DMS53 treated with DMSO at 0.1 percent for 48 hours (cell line): ENCODE results near the gene TRAF3.
"Not testable (repeated sequence)": the region's sequence is repeated elsewhere in the genome, so short reads cannot be mapped to it uniquely, and the experiment has no call there.

Experiments
- DNase-seq: peaks from one replicate; lab custom pipeline; 2025; ENCODE audit not compliant: unreplicated experiment; lab: John Stamatoyannopoulos, UW

TRAF3 gene

GRCh38 chr14:102826751-102827675, 49.8 kb downstream of the TRAF3 start:
- no peak for DNase-seq

DNA sequence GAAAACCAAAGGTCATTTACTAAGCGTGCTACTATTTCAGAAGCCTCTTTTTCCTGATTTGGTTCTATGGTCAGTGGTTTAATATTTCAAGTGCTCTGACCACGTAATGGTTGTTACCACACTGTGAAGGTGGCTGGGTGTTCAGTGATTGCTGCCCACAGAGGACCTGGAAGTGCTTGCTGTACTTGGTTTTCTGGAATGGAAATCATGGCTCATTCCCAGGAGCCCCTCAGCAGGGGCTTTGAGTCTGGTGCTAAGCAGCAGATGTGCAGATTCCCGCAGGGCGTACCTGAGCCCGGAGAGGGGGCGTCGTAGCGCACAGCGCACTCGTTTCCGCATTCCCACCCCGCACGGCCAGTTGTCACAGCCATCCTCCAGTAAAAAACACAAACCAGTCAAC, 50.5 kb downstream of the TRAF3 start:
- DNase-seq: no peak

- DNase-seq: no peak
Observed at GRCh38 chr14:102828151-102828550, 50.9 kb downstream of the TRAF3 start.

DNA sequence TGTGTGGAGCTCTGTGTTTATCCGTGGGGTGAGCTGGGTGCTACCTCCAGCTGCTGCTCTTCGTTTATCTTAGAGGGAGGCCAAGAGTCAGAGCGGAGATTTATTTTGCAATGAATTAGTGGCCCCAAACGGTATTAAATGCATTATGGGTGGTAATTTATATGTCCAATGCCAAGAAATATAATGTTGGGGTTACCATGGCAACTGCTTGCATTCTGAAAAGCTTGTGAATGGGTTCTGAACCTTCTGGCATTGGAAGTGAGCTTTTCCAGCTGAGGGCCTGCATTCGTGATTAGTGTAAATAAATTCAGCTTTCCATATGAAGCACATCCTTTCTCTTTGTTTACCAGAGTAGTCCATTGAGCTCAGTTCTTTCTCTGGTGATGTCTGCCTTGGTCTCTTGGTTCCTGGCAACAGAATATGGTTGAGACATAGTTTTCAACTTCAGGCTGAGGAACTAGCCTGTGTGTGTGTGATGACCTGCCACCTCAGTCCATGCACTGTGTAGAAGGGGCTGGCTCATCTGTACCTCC, 51.8 kb downstream of the TRAF3 start:
- DNase-seq: no peak

- DNase-seq: no peak
Observed at GRCh38 chr14:102830474-102831045, 53.3 kb downstream of the TRAF3 start.

DNA sequence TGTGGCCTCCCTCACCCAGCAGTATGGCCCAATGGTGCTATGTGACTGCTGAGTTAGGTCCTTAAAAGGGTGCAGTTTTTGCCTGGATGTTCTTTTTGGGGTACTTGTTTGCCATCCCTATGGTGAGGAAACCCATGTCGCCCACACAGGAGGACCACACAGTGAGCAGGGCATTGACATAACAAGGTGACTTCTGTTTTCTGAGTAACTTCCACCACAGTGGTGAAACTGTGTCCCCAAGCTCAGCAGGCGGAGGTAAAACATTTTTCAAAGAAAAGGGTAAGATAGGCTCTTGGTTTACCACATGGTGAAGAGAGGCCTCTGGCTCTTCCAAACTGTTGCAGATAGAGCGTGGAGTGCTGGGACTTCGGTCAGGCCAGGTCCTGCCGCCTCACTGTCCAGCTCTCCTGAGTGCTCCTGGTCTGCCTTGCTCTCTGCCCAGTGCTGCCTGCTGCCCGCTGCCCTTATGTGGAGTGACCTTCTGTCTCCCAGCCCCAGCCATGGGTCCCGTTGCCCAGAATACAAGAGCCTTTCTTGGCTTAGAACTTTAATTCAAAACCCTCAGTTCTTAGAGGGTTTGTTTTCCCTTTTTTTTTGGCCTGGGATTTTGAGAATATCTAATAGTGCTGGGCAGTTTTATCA, 54.0 kb downstream of the TRAF3 start:
- DNase-seq: no peak

- DNase-seq: no peak
Observed at GRCh38 chr14:102833341-102833740, 56.1 kb downstream of the TRAF3 start.

GRCh38 chr14:102833991-102834390, 56.7 kb downstream of the TRAF3 start:
- no peak for DNase-seq

DNA sequence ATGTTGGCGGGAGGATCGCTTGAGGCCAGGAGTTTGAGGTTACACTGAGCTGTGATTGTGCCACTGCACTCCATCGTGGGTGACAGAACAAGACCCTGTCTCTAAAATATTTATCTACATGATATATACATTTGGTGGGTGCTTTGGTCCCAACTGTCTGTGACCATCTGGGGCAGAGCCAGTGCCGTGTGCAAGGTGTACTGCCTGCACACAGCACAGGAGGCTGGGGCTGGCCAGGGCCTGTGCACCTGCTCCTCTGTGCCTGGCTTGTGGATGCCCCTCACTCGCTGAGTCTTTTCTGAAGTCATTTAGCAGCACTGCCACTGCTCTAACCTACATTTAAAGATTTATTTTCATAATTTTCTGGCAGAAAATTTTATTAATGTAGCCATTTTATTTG, 58.7 kb downstream of the TRAF3 start:
- no peak for DNase-seq

- DNase-seq: not testable (repeated sequence)
Observed at GRCh38 chr14:102837120-102837519, 59.9 kb downstream of the TRAF3 start.

- no peak for DNase-seq
Observed at GRCh38 chr14:102838501-102838900, 61.3 kb downstream of the TRAF3 start.

DNA sequence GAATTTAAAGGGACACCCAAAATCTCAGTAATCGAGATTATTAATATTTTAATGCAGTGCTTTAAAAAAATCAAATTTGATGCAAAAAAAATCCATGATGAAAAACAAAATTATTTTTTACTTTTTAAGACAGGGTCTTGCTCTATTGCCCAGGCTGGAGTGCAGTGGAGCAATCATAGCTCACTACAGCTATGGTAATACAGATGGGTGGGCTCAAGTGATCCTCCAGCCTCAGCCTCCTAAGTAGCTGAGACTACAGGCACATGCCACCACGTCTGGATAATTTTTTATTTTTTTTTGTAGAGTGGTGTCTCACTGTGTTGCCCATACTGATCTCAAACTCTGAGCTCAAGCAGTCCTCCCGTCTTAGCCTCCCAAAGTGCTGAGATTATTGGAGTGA, 62.9 kb downstream of the TRAF3 start:
- no peak for DNase-seq

GRCh38 chr14:102840771-102841528, 63.7 kb downstream of the TRAF3 start:
- no peak for DNase-seq

- DNase-seq: peak; percentile 18
Observed at GRCh38 chr14:102848830-102849525, 71.7 kb downstream of the TRAF3 start.

DNA sequence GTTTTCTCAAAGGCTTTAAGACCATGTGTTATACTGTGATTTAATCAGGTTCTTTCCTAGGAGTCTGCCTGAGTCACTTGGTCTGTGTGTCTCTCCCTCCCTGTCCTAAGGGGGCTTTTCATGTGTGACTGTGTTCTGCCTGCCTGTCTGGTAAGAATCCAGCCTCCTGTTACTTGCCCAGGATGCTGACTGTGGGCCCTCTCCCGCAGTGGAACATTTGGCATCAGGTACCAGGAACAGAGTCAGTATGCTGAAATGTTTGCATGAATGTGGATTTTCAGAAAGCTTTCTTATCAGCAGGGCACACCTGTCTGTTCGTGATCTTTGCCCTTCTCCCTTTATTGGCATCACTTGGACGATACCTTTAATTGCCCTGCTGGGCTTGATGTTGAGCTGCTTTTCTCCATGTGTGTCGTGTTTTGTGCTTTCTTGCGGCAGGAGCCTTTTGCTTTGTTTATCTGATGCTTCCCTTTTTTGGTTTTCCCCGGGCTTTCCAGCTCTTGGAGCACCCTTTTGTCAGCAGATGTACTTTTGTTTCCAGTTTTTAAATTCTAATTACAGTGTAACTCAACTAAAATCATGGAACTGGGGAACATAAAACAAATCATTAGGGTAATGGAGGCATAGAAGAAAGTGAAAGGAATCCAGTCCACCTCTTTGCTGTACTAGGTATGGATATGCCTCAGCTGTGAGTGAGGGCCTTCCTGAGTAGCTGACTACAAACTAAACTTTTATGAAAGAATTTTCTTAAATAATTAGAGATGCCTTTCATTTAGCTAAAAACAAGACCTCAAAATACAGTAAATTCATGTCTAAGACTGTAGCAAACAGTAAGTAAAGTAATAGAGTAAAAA, 72.5 kb downstream of the TRAF3 start:
- DNase-seq: no peak

DNA sequence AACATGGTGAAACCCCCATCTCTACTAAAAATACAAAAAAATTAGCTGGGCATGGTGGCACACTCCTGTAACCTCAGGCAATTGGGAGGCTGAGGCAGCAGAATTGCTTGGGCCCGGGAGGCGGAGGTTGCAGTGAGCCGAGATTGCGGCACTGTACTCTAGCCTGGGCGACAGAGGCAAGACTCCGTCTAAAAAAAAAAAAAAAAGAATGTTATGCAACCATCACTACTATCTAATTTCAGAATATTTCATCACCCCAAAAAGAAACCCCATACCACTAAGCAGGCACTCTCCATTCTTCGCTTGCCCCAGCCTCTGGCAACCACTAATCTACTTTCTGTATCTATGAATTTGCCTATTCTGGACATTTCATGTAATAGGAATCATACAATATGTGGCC, 76.4 kb downstream of the TRAF3 start:
- DNase-seq: no peak

DNA sequence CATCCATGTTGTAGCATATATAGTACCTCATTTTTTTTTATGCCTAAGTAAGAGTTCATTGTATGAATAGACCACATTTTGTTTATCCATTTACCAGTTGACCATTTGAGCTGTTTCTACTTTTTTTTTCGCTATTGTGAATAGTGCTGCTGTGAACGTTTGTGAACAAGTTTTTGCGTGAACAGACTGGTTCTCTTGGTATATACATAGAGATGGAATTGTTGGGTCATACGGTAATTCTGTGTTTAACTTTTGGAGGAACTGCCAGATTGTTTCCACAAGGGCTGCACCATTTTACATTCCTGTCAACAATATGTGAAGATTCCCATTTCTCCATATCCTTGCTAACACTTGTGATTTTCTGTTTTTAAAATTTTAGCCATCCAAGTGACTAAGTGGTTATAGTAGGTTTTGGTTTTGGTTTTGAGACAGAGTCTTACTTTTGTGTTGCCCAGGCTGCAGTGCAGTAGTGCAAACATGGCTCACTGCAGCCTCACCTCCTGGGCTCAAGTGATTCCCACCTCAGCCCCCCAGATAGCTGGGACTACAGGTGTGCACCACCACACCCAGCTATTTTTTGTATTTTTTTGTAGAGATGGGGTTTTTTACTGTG, 76.9 kb downstream of the TRAF3 start:
- DNase-seq: no peak

GRCh38 chr14:102856179-102856578, 78.9 kb downstream of the TRAF3 start:
- DNase-seq: no peak

- DNase-seq: no peak
Observed at GRCh38 chr14:102857444-102857843, 80.2 kb downstream of the TRAF3 start.
